Esophagus squamous epithelium (tissue), 4 donors: ENCODE measurements around the gene UPK2.

Experiments used
- POLR2A ChIP-seq, 4 donors: fragments of 450-650 bp; IDR thresholded peaks; one replicate each; pipeline ENCODE4 v1.6.1; 2017; ENCODE audit warnings: antibody characterized with exemption in 4 of 4, mild to moderate bottlenecking in 4 of 4, moderate library complexity in 3 of 4
- TF ChIP-seq, protein P1 (sequence below), 6 experiments: fragments of 450-650 bp in 4 of 6; fragments of 200-600 bp in 2 of 6; sonication (generic) in 2 of 6; IDR thresholded peaks; one replicate each; pipeline ENCODE4 v1.5.1; 2016 to 2019; ENCODE audit warnings: antibody characterized with exemption in 6 of 6, mild to moderate bottlenecking in 4 of 6, moderate library complexity in 4 of 6

DNA sequence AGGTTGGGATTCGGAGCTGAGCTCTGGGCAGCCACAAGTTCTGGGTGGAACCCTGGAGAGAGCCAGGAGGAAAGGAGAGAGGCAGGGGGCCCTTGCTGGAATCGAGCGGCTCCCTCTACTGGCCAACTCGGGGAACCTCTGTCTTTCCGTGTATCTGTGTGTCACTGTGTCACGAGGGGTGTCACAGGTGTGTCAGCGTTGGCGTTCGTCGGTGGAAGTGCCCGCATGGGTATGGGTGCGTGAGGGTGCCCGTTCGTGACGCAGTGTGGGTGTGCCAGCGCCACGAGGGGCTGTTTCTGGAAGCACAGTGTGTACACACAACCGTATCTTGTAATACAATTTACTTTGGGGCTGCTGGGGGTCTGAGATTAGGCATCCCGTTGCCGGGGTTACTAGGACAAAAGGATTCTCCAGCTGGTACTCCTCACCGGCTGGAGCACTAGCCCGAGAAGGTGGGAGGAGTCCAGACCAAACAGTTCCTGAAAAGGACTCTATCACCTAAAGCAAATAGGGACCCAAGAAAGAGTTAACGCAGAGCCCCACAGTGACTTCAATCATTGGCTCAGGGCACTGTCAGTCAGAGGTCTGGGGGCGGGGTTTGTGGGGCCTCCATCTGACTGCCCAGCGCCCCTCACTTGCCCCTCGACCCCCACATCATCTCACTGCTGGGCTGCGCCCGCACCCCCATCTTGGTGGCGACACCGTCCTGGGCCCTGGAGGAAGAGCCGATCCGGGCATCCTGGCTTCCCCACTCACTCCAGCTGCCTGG, 27.8 kb upstream of the UPK2 start:
- TF ChIP-seq POLR2A (IDR thresholded peaks at IDR 0.05): peak in 1 of 4 donors; percentile 60
- TF ChIP-seq, protein P1, sequence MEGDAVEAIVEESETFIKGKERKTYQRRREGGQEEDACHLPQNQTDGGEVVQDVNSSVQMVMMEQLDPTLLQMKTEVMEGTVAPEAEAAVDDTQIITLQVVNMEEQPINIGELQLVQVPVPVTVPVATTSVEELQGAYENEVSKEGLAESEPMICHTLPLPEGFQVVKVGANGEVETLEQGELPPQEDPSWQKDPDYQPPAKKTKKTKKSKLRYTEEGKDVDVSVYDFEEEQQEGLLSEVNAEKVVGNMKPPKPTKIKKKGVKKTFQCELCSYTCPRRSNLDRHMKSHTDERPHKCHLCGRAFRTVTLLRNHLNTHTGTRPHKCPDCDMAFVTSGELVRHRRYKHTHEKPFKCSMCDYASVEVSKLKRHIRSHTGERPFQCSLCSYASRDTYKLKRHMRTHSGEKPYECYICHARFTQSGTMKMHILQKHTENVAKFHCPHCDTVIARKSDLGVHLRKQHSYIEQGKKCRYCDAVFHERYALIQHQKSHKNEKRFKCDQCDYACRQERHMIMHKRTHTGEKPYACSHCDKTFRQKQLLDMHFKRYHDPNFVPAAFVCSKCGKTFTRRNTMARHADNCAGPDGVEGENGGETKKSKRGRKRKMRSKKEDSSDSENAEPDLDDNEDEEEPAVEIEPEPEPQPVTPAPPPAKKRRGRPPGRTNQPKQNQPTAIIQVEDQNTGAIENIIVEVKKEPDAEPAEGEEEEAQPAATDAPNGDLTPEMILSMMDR (IDR thresholded peaks at IDR 0.05): peak; percentile 91 to 98 (median 97)
